ENCODE measurements around the gene ATP13A4. TPM values are rescaled to one million over a fixed set of nuclear protein-coding genes. Genes with fewer than 3 reads are reported as not detected.

The ATP13A4 gene
- total and polyA plus RNA-seq, 7 donors, result 0.10 to 0.36 (median 0.22) TPM; not detected in 3

DNA sequence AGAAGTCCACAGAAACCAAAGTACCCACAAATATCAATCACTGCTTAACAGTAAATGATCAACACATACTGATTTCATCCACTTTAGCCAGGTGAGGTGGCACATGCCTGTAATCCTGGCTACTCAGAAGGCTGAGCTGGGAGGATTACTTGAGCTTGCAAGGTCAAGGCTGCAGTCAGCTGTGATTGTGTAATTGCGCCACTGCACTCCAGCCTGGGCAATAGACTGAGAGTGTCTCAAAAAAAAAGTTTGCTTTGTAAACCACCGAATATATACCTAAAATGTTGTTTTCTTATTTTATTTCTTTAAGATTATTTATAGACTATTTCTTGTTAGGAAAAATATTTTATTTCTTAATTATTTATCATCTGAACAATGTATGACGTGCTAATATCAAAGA lies 8.7 kb upstream of the ATP13A4 start:
- TF ChIP-seq, protein P1, sequence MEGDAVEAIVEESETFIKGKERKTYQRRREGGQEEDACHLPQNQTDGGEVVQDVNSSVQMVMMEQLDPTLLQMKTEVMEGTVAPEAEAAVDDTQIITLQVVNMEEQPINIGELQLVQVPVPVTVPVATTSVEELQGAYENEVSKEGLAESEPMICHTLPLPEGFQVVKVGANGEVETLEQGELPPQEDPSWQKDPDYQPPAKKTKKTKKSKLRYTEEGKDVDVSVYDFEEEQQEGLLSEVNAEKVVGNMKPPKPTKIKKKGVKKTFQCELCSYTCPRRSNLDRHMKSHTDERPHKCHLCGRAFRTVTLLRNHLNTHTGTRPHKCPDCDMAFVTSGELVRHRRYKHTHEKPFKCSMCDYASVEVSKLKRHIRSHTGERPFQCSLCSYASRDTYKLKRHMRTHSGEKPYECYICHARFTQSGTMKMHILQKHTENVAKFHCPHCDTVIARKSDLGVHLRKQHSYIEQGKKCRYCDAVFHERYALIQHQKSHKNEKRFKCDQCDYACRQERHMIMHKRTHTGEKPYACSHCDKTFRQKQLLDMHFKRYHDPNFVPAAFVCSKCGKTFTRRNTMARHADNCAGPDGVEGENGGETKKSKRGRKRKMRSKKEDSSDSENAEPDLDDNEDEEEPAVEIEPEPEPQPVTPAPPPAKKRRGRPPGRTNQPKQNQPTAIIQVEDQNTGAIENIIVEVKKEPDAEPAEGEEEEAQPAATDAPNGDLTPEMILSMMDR (IDR thresholded peaks at IDR 0.05), result no peak
- no peak overlapping the region for H3K4me3 ChIP-seq
- DNase-seq (no peak), ATAC-seq (no peak)
- WGBS, 3 donors, result 92 to 94% (median 93%) methylated on average over 3 of the region's 3 CpGs
- no peaks in the 10 kb centered on the region for H3K9me3 ChIP-seq
- H3K4me1 ChIP-seq, result no peaks in the 10 kb centered on the region
- intact Hi-C loops (cut with DNase I), result no loop called here
- H3K27me3 ChIP-seq (ENCODE audit: insufficient read depth in 3 of 3, low read length in 2 of 3), result no peaks in the 10 kb centered on the region
- no peak overlapping the region for H3K27ac ChIP-seq
- H3K36me3 ChIP-seq (ENCODE audit: insufficient read depth in 1 of 2, low read depth in 1 of 2), result no peaks in the 10 kb centered on the region

DNA sequence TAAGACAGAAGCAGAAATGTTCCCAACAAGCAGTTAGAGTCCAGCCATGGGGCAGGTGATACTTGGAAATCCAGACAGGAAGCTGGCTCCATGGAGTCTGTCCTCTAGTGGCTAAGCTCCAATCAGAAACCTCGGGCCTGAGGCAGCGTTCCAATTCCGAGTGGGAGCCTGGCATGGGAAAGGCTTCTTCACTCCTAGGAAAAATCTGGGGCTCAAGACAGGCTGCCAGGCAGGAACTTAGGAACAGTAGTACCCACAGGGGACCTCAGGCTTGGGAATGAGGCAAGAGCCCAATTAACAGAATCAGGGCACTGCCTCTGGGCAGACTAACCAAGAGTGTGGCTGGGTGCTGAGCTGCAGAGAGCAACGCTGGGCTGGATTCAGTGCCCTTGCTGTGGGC lies 6.2 kb upstream of the ATP13A4 start:
- 41 to 50% (median 49%) methylated on average over 4 of the region's 4 CpGs for WGBS, 3 donors
- Histone ChIP-seq H3K4me3 (no peak overlapping the region), H3K9me3 (no peaks in the 10 kb centered on the region), H3K36me3 (ENCODE audit: insufficient read depth in 1 of 2, low read depth in 1 of 2) (no peaks in the 10 kb centered on the region), H3K27me3 (ENCODE audit: insufficient read depth in 3 of 3, low read length in 2 of 3) (no peaks in the 10 kb centered on the region), H3K27ac (no peak overlapping the region), H3K4me1 (no peaks in the 10 kb centered on the region)
- TF ChIP-seq, protein P1 (IDR thresholded peaks at IDR 0.05), result no peak
- intact Hi-C loops (cut with DNase I), result no loop called here
- ATAC-seq, result no peak
- no peak for DNase-seq

GRCh38 chr3:193560091-193560490 lies 5.4 kb upstream of the ATP13A4 start:
- intact Hi-C loops (cut with DNase I), result no loop called here
- no peaks in the 10 kb centered on the region for H3K36me3 ChIP-seq (ENCODE audit: insufficient read depth in 1 of 2, low read depth in 1 of 2)
- H3K27me3 ChIP-seq (ENCODE audit: insufficient read depth in 3 of 3, low read length in 2 of 3), result no peaks in the 10 kb centered on the region
- no peaks in the 10 kb centered on the region for H3K4me1 ChIP-seq
- no peak for DNase-seq
- H3K9me3 ChIP-seq, result no peaks in the 10 kb centered on the region
- TF ChIP-seq, protein P1 (IDR thresholded peaks at IDR 0.05), result no peak
- no peak overlapping the region for H3K27ac ChIP-seq
- 94 to 95% (median 94%) methylated on average over 4 of the region's 4 CpGs for WGBS, 3 donors
- H3K4me3 ChIP-seq, result no peak overlapping the region
- no peak for ATAC-seq

GRCh38 chr3:193559100-193559499 lies 4.4 kb upstream of the ATP13A4 start:
- DNase-seq (no peak), ATAC-seq (no peak)
- no peaks in the 10 kb centered on the region for H3K4me1 ChIP-seq
- H3K9me3 ChIP-seq, result no peaks in the 10 kb centered on the region
- H3K27me3 ChIP-seq (ENCODE audit: insufficient read depth in 3 of 3, low read length in 2 of 3), result no peaks in the 10 kb centered on the region
- intact Hi-C loops (cut with DNase I), result no loop called here
- H3K4me3 ChIP-seq, result no peak overlapping the region
- TF ChIP-seq, protein P1 (IDR thresholded peaks at IDR 0.05), result no peak
- H3K36me3 ChIP-seq (ENCODE audit: insufficient read depth in 1 of 2, low read depth in 1 of 2), result no peaks in the 10 kb centered on the region
- no peak overlapping the region for H3K27ac ChIP-seq

DNA sequence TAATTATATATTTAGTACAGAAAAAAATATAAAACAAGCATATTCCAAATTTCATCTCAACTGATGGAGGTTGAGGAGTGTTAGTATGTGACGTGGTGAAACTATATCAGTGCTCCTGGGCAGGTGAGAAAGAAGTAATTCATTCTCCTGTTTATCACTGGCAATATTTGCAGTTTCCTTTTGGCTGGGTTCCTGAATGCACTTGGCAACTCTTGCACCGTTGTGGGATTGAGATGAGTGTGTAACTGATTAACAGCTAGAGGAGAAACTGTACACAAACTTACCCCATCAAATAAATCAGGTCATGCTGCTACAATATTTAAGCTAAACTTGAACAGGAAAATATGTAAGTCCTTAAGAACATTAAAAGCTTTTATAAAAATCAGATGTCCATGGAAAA lies 2.1 kb upstream of the ATP13A4 start:
- no peaks in the 10 kb centered on the region for H3K9me3 ChIP-seq
- no peak overlapping the region for H3K4me3 ChIP-seq
- TF ChIP-seq, protein P1 (IDR thresholded peaks at IDR 0.05), result no peak
- 33 to 40% (median 37%) methylated on average over 2 of the region's 2 CpGs for WGBS, 3 donors
- DNase-seq, result no peak
- H3K27ac ChIP-seq, result no peak overlapping the region
- intact Hi-C loops (cut with DNase I), result no loop called here
- ATAC-seq, result no peak
- no peaks in the 10 kb centered on the region for H3K27me3 ChIP-seq (ENCODE audit: insufficient read depth in 3 of 3, low read length in 2 of 3)
- no peaks in the 10 kb centered on the region for H3K4me1 ChIP-seq
- H3K36me3 ChIP-seq (ENCODE audit: insufficient read depth in 1 of 2, low read depth in 1 of 2), result no peaks in the 10 kb centered on the region

Data from psoas muscle (tissue), 8 donors.